Gastrocnemius medialis (tissue), 4 donors: ENCODE results near the gene TAF6.

Experiments
- POLR2A ChIP-seq, 2 donors: fragments of 450-650 bp; IDR thresholded peaks; one replicate each; pipeline ENCODE4 v1.6.1; 2017; ENCODE audit warnings: antibody characterized with exemption in 2 of 2, mild to moderate bottlenecking in 2 of 2, moderate library complexity in 2 of 2
- TF ChIP-seq, protein P1 (sequence below), 5 experiments: fragments of 450-650 bp in 3 of 5; fragments of 200-600 bp in 2 of 5; sonication (generic) in 2 of 5; IDR thresholded peaks in 4 of 5; conservative IDR thresholded peaks in 1 of 5; 1 replicate in 4 of 5; 2 replicates in 1 of 5; pipeline ENCODE4 v1.5.1; 2016 to 2019; ENCODE audit warnings: antibody characterized with exemption in 5 of 5, mild to moderate bottlenecking in 3 of 5, moderate library complexity in 3 of 5

GRCh38 chr7:100059251-100059739, 59.9 kb downstream of the TAF6 start:
- TF ChIP-seq, protein P1, sequence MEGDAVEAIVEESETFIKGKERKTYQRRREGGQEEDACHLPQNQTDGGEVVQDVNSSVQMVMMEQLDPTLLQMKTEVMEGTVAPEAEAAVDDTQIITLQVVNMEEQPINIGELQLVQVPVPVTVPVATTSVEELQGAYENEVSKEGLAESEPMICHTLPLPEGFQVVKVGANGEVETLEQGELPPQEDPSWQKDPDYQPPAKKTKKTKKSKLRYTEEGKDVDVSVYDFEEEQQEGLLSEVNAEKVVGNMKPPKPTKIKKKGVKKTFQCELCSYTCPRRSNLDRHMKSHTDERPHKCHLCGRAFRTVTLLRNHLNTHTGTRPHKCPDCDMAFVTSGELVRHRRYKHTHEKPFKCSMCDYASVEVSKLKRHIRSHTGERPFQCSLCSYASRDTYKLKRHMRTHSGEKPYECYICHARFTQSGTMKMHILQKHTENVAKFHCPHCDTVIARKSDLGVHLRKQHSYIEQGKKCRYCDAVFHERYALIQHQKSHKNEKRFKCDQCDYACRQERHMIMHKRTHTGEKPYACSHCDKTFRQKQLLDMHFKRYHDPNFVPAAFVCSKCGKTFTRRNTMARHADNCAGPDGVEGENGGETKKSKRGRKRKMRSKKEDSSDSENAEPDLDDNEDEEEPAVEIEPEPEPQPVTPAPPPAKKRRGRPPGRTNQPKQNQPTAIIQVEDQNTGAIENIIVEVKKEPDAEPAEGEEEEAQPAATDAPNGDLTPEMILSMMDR (IDR thresholded peaks at IDR 0.05 in 4 of 5, conservative IDR thresholded peaks at IDR 0.05 in 1 of 5), result no peak
- no peak for TF ChIP-seq POLR2A (IDR thresholded peaks at IDR 0.05)
